Daoy (cell line): ENCODE data around the gene CLEC4C. TPM values are rescaled to one million over a fixed set of nuclear protein-coding genes. Genes with fewer than 3 reads are reported as not detected.
"Not testable (repeated sequence)": the region's sequence is repeated elsewhere in the genome, so short reads cannot be mapped to it uniquely, and the experiment has no call there.

ENCODE experiments used
- DNase-seq: peaks from one replicate; pipeline ENCODE4 v3.0.0-alpha.2; 2015; ENCODE audit warnings: low read depth
- total RNA-seq: library from RNA; depleted of rRNA; stranded (reverse); fragments of >200 nt; shearing (Covaris generic); gene quantifications from 2 replicates; pipeline ENCODE4 v1.2.3, GENCODE V29; 2014; rRNA removed

Gene CLEC4C, protein sequence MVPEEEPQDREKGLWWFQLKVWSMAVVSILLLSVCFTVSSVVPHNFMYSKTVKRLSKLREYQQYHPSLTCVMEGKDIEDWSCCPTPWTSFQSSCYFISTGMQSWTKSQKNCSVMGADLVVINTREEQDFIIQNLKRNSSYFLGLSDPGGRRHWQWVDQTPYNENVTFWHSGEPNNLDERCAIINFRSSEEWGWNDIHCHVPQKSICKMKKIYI
- total RNA-seq = not detected in 2 replicates

- DNase-seq = no peak
Observed at GRCh38 chr12:7747246-7747645, at the start of gene CLEC4C. CLEC4C (minus strand) TSS chr12:7747375; CDS start chr12:7747348, 27 bp downstream.

GRCh38 chr12:7793211-7793610, 46.0 kb upstream of the CLEC4C start:
- no peak for DNase-seq

DNA sequence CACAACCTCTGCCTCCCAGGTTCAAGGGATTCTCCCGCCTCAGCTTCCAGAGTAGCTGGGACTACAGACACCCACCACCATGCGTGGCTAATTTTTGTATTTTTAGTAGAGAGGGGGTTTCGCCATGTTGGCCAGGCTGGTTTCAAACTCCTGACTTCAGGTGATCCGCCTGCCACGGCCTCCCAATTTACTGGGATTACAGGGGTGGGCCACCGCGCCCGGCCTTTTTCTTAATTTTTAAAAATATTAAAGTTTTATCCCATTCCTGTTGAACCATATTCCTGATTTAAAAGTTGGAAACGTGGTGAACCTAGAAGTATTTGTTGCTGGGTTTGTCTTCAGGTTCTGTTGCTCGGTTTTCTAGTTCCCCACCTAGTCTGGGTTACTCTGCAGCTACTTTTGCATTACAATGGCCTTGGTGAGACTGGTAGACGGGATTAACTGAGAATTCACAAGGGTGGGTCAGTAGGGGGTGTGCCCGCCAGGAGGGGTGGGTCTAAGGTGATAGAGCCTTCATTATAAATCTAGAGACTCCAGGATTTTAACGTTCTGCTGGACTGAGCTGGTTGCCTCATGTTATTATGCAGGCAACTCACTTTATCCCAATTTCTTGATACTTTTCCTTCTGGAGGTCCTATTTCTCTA, 41.8 kb upstream of the CLEC4C start, which contains the start of gene NANOG:
Gene NANOG (plus strand): TSS at position 519 of the 645 bp plus-strand sequence. CDS start 213 bp downstream, outside the sequence.
- not testable (repeated sequence) for DNase-seq

DNA sequence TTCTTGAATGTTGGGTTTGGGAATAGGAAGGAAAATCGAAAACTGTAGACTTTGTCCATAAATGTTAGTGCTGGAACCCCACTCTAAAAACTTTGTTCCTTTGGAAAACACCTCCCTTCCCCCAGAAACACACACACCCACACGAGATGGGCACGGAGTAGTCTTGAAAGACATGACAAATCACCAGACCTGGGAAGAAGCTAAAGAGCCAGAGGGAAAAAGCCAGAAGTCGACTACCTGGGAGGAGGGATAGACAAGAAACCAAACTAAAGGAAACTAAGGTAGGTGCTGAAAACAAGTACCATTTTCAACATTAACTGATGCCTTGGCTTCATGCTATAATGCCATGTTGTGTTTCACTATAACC, 41.1 kb upstream of the CLEC4C start:
- DNase-seq = no peak

DNA sequence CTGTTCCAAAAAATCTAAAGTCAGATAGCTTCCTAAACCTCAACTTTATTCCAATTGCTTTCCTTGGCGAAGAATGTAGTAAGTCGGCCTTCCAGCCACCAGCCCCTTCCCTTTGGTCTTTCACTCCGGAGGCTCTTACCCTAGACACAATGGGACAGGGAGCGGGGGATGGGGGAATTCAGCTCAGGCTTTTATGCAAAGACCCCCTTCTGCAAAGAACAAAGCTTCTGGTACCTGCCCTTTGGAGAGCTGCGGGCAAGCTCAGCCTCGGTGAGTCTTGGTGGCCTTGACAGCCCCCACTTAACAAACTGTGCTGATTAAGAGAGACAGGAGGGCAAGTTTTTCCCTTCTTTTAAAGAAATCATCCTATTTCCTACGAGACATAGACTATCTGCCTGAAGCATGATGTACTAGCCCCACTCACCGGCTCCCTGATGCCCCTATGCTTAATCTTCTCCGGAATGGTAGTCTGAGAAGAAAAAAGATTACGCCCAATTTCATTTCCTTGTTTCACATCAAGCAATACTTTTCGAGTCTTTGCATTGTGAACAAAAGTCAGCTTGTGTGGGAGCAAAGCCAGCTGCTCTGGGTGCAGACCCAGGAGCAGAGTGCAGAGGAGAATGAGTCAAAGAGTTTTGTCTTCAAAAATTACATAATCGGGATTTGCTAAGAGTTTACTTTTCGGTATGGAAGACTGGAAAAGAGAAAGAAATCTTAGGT, 40.6 kb upstream of the CLEC4C start:
- DNase-seq = no peak

DNA sequence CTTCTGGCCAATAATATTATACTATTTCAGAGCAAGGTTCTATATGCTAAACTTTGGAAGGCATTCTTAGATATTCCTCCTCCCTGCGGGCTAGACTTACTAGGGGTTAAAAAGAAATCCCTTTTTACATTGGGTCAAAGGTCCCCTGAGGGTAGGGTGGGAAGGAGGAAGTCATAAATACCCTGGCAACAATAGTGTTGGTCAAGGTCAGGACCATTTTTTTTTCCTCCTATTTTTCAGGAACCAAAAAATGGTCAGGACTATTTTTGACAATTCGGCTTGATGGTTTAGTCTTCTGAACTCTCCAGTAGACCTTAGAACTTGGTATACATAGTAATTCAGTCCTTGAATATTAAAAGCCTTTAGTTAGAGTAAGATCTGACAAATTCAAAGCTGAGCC, 37.5 kb upstream of the CLEC4C start:
- DNase-seq = no peak

GRCh38 chr12:7783433-7783832, 36.3 kb upstream of the CLEC4C start:
- DNase-seq = not testable (repeated sequence)

GRCh38 chr12:7782055-7782454, 34.9 kb upstream of the CLEC4C start:
- no peak for DNase-seq

- DNase-seq = no peak
Observed at GRCh38 chr12:7781274-7781673, 34.1 kb upstream of the CLEC4C start.

DNA sequence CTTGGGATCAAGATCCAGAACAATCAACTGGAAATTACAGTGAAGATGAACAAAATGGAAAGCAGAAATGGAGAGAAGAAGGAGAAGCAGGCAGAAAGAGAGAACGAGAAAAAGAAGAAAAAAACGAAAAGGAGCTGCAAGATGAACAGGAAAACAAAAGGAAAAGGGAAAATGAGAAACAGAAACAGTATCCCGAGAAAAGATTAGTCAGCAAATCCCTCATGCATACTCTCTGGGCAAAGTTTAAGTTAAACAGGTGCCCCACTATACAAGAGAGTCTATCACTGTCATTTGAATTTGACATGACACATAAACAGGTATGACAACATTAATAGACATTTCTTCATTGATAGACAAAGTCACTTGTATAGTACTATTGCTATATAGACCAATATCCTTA, 22.8 kb upstream of the CLEC4C start:
- DNase-seq = no peak

DNA sequence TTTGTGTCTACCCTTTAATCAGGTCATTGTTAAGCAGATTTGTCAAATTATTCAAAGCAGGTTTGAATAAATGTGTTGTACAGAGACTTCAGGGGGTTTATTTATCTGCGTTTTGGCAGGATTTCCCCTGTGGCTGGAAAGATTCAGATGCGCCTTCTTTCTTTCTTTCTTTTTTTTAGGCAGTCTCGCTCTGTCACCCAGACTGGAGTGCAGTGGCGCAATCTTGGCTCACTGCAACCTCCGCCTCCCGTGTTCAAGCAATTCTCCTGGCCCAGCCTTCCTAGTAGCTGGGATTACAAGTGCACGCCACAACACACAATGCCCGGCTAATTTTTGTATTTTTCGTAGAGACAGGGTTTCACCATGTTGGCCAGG, 11.6 kb upstream of the CLEC4C start:
- no peak for DNase-seq

DNA sequence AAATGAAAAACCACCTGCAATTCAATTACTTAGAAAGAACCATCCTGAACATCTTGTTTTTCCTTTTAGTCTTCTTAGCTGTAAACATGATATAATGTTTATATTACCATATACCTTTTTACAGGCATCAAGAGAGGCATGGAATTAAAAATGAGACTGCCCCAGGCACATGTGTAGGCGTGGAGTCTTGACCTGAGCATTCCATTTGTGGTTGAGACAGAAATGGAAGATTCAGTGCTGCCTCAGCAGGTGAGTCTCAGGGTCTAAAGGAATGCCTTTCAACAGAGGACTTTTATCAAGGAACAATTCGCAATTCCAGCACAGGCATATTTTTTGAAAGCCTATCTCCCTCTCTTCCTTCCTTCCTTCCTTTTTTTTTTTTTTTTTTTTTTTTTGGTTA, 9.8 kb upstream of the CLEC4C start:
- no peak for DNase-seq

GRCh38 chr12:7755668-7756067, 8.5 kb upstream of the CLEC4C start:
- not testable (repeated sequence) for DNase-seq

GRCh38 chr12:7751941-7752922, 5.1 kb upstream of the CLEC4C start:
- DNase-seq = not testable (repeated sequence)

- DNase-seq = no peak
Observed at GRCh38 chr12:7751394-7751793, 4.2 kb upstream of the CLEC4C start.

GRCh38 chr12:7750350-7750749, 3.2 kb upstream of the CLEC4C start:
- DNase-seq = no peak

DNA sequence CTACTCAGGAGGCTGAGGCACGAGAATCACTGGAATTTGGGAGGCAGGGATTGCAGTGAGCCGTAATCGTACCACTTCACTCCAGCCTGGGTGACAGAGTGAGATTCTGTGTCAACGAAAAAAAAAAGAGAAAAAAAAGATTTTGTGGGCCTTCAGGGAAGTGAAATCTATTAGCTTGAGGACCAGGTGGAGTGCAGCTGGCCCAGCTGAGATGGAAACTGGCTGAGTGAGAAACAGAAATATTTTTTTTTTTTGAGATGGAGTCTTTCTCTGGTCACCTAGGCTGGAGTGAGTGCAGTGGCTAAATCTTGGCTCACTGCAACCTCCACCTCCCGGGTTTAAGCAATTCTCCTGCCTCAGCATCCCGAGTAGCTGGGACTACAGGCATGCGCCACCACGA, 2.3 kb upstream of the CLEC4C start:
- no peak for DNase-seq

- DNase-seq = no peak
Observed at GRCh38 chr12:7748852-7749251, 1.7 kb upstream of the CLEC4C start.

DNA sequence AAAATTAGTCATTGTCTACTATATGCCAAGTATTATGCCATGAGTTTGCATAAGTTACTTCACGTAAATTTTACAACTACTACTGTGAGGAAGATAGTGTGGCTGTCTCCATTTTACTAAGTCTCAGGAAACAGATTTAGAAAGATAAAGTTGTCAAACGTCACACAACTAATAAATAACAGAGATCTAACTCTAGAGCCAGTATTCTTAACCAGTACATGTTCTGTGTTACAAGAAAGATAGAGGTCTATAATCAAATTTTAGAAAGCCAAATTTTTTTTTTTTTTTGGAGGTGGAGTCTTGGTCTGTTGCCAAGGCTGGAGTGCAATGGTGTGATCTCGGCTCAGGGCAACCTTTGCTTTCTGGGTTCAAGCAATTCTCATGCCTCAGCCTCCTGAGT, 14.2 kb downstream of the CLEC4C start:
- no peak for DNase-seq

GRCh38 chr12:7731486-7731885, 15.7 kb downstream of the CLEC4C start:
- no peak for DNase-seq

DNA sequence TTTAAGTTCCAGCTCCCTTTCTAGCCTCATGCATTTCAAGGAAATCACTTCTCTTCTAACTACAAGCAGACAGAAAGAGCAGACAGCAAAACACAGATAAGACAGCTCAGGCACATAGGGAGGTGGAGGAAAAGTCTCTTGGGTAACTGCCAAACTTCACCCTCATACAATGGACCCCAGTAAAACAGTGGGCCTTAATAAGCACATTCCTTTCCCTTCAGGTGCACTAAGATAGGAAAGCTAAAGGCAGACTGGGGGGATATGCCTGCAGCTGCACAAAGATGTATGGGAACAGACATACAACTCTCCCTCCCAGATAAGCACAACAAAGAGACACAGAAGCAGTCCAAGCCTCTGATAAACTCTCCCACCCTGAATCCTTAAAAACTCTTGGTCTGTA, 16.2 kb downstream of the CLEC4C start:
- DNase-seq = not testable (repeated sequence)

- no peak for DNase-seq
Observed at GRCh38 chr12:7729746-7730145, 17.4 kb downstream of the CLEC4C start.
